Measurements from ENCODE around the gene TXNIP. TPM values are rescaled to one million over a fixed set of nuclear protein-coding genes. Genes with fewer than 3 reads are reported as not detected.

The TXNIP gene, protein sequence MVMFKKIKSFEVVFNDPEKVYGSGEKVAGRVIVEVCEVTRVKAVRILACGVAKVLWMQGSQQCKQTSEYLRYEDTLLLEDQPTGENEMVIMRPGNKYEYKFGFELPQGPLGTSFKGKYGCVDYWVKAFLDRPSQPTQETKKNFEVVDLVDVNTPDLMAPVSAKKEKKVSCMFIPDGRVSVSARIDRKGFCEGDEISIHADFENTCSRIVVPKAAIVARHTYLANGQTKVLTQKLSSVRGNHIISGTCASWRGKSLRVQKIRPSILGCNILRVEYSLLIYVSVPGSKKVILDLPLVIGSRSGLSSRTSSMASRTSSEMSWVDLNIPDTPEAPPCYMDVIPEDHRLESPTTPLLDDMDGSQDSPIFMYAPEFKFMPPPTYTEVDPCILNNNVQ
- total RNA-seq = 4.5 and 6.1 TPM in 2 replicates

GRCh38 chr1:145996433-145997015 is at the start of gene TXNIP:
Gene TXNIP, minus strand, starts transcription at chr1:145996579. Its CDS starts 313 bp downstream, at chr1:145996266.

DNA sequence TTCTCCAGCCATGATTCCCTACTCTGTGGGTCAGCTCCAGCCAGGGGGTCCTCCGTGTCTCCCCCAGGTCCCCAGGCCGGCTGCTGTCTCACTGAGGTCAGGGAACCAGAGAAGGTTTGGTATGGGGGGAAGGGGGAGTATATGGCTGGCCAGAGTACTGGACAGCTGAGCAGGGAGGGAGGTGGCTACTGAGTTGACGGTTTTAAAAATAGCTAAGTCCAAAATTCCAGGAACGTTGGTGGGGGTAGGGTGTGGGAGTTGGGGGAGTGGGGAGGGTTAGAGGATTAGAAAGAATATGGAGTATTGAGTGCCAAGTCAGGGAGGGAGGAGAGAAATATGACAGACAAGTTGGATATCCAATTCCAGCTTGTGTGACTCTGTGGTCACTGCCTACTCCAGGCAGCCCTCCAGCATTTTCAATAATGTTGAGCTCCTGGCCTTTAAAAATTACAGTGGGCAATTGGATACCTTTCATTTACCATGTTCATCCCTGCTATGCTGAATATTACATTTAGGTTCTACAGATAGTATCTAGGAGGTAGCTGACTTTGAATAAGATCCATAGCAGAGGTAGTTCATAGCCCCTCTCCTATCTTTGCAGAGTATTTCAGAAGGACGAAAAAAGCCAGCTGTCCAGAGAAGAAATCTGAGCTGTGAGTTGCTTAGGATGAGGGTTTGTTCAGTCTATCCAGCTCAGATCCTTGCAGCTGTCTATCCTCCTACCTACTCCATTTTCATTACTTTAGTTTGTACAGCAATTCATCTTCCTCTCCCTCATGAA is 25.4 kb upstream of the TXNIP start, which contains the start of gene HJV:
Gene HJV, minus strand, starts transcription at position 114 of the 781 bp plus-strand sequence. CDS start 1,504 bp downstream, outside the sequence.

DNA sequence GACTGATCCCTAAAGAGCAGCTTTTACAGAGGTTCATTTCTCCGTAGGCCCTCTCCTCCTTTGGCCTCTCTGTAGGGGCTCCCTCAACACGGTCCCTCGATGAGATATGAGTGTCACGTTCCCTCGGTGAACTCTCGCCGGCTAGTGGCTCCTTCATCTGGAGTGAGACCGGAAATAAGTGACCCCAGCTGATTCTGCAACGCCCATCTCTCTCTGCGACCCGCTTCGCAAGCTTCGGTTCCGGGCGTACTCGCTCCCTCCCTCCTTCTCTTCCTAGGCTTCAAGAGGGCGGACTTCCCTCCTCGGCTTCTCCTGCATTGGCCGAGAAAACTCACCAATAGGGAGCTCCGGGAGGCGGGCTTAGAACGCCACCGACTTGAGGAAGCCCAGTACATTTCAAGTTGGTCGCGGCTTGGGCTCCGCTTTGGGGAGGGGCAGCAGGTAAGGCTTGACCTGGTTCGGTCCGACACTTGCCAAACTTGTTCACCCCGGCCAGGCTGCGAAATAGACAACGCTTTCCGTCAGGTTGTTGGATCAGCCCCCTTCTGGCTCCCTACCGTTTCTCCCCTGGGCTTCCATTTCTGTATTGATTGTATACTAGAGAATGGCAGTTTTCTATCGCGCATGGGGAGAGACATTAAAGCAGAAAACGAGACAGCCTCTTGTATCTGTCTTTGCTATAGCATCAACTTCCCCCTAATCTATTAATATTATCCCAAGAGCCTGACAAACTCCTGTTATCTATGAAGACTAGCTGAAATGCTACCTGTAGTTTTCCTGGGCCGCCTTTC is 31.9 kb downstream of the TXNIP start, which contains the start of the genes ANKRD34A and POLR3GL:
Gene ANKRD34A, minus strand, starts transcription at position 248 of the 791 bp plus-strand sequence. CDS start 2,816 bp downstream, outside the sequence.
Gene POLR3GL, plus strand, starts transcription at position 363 of the 791 bp plus-strand sequence. CDS start 10,176 bp downstream, outside the sequence.

GRCh38 chr1:145957443-145958319 is 38.7 kb downstream of the TXNIP start, which contains the start of gene LIX1L:
Gene LIX1L, minus strand, starts transcription at chr1:145958017. Its CDS starts 90 bp downstream, at chr1:145957927.

Other genes with a start within 250 kb of the TXNIP start
- gene RNF115, start 172.5 kb downstream of the TXNIP start, total RNA-seq = 19.9 and 24.3 TPM in 2 replicates
- gene POLR3C, start 172.4 kb downstream of the TXNIP start, total RNA-seq = 42.9 and 49.2 TPM in 2 replicates
- gene NUDT17, start 150.9 kb downstream of the TXNIP start, total RNA-seq = 2.7 and 3.3 TPM in 2 replicates
- gene PIAS3, start 137.5 kb downstream of the TXNIP start, total RNA-seq = 6.3 and 7.7 TPM in 2 replicates
- 2.1 and 2.5 TPM in 2 replicates for gene ANKRD35, start 110.7 kb downstream of the TXNIP start, total RNA-seq
- 0.37 and 1.2 TPM in 2 replicates for gene ITGA10, start 86.5 kb downstream of the TXNIP start, total RNA-seq
- gene PEX11B, start 77.9 kb downstream of the TXNIP start, total RNA-seq = 23.7 and 29.0 TPM in 2 replicates
- gene RBM8A, start 69.1 kb downstream of the TXNIP start, total RNA-seq = 110 and 207 TPM in 2 replicates
- gene LIX1L, start 38.6 kb downstream of the TXNIP start, total RNA-seq = 17.6 and 19.5 TPM in 2 replicates
- 0.33 and 0.50 TPM in 2 replicates for gene ANKRD34A, start 32.0 kb downstream of the TXNIP start, total RNA-seq
- gene POLR3GL, start 31.9 kb downstream of the TXNIP start, total RNA-seq = 16.8 and 18.2 TPM in 2 replicates
- not detected in 2 replicates for gene HJV, start 25.2 kb upstream of the TXNIP start, total RNA-seq
- 3.4 and 5.4 TPM in 2 replicates for gene NBPF10, start 148.2 kb upstream of the TXNIP start, total RNA-seq
- gene NOTCH2NLA, start 232.4 kb upstream of the TXNIP start, total RNA-seq = 113 and 140 TPM in 2 replicates